ENCODE data around the gene HIRA. TPM values are rescaled to one million over a fixed set of nuclear protein-coding genes. Genes with fewer than 3 reads are reported as not detected.

Gene HIRA
- total and polyA plus RNA-seq, 9 of the 15 experiments (the other 6 are each of a cell fraction or from before 2014, with no cell fraction given), result 0.96 to 132 (median 58.4) TPM

GRCh38 chr22:19456541-19456940, 25.0 kb upstream of the HIRA start:
- Histone ChIP-seq H3K4me1 (replicated peaks in 1 of 2; ENCODE audit: control insufficient read depth in 2 of 2, insufficient read depth in 2 of 2, low read length in 2 of 2) (no peaks in the 10 kb centered on the region), H3K79me2 (ENCODE audit: control insufficient read depth, insufficient read depth, low read length) (no peaks in the 10 kb centered on the region), H3K4me3 (no peak overlapping the region), H3K4me2 (ENCODE audit: insufficient read depth, low read length) (no peak overlapping the region), H3K27ac (ENCODE audit: extremely low read depth, low read depth, low read length) (no peak overlapping the region), H2AFZ (ENCODE audit: low read depth, low read length) (no peak overlapping the region), H4K20me1 (replicated peaks; ENCODE audit: control insufficient read depth, insufficient read depth, low read length) (0 out of 2 replicates have a peak, but pooled peaks cover 3% of the 10 kb centered on the region), H3K36me3 (ENCODE audit: control insufficient read depth, insufficient read depth, low read length) (peaks cover 96% of the 10 kb centered on the region), H3K27me3 (ENCODE audit: control insufficient read depth in 2 of 2, insufficient read depth in 2 of 2, low read length in 2 of 2) (no peaks in the 10 kb centered on the region), H3K9ac (ENCODE audit: insufficient read depth in 1 of 2, low read depth in 2 of 2, low read length in 2 of 2) (no peak overlapping the region), H3K9me3 (replicated peaks; ENCODE audit: control insufficient read depth, insufficient read depth, low read depth, low read length) (no peaks in the 10 kb centered on the region), H3K9me1 (ENCODE audit: control insufficient read depth, insufficient read depth, low read length) (no peaks in the 10 kb centered on the region)
- ATAC-seq, result no peak
- 94% methylated on average over 10 of the region's 10 CpGs for WGBS (ENCODE audit: insufficient coverage, low coverage, missing lambda C conversion rate)
- CTCF ChIA-PET (ENCODE audit: low intra/inter-chr PET ratio), result no interaction called here
- no TSS peak for BruUV-seq (replicated peaks)
- intact Hi-C loops (cut with micrococcal nuclease), result no loop called here
- FAIRE-seq, result no peak
- in situ Hi-C loops (cut with MboI), result no loop called here
- no peak for DNase-seq (ENCODE audit: extremely low read depth in 1 of 4, low spot score in 3 of 4)
- POLR2A ChIA-PET, result interaction anchor here (0.6 to 7.8 kb wide), 11 partner anchors 9 to 1603 kb away, joined by 3 to 131 read pairs (median 4); partner anchors contain the start of genes C22orf39 and HIRA
- TF ChIP-seq SPI1 (IDR thresholded peaks at IDR 0.05; ENCODE audit: borderline replicate concordance, low read depth, low read length) (no peak), HNRNPUL1 (IDR thresholded peaks at IDR 0.05; ENCODE audit: low read length) (no peak), CBX3 (IDR thresholded peaks at IDR 0.05; ENCODE audit: borderline replicate concordance in 1 of 2, low read length in 2 of 2) (no peak), ZFP91 (CRISPR knock-in tag; IDR thresholded peaks at IDR 0.05) (no peak), NCOA1 (IDR thresholded peaks at IDR 0.05; ENCODE audit: low read depth) (no peak), ZFPM2 (CRISPR knock-in tag; IDR thresholded peaks at IDR 0.05) (0 out of 2 replicates have a peak, but pooled peaks have one; percentile 32), TBL1XR1 (IDR thresholded peaks at IDR 0.05; ENCODE audit: low read length in 2 of 2) (no peak), ERF (CRISPR knock-in tag; IDR thresholded peaks at IDR 0.05) (no peak), THRAP3 (IDR thresholded peaks at IDR 0.05; ENCODE audit: borderline replicate concordance) (no peak), MYBL2 (IDR thresholded peaks at IDR 0.05; ENCODE audit: low read depth) (no peak), MYBL2 (CRISPR knock-in tag; IDR thresholded peaks at IDR 0.05; ENCODE audit: borderline replicate concordance) (no peak)
- TF ChIP-seq, protein P1, sequence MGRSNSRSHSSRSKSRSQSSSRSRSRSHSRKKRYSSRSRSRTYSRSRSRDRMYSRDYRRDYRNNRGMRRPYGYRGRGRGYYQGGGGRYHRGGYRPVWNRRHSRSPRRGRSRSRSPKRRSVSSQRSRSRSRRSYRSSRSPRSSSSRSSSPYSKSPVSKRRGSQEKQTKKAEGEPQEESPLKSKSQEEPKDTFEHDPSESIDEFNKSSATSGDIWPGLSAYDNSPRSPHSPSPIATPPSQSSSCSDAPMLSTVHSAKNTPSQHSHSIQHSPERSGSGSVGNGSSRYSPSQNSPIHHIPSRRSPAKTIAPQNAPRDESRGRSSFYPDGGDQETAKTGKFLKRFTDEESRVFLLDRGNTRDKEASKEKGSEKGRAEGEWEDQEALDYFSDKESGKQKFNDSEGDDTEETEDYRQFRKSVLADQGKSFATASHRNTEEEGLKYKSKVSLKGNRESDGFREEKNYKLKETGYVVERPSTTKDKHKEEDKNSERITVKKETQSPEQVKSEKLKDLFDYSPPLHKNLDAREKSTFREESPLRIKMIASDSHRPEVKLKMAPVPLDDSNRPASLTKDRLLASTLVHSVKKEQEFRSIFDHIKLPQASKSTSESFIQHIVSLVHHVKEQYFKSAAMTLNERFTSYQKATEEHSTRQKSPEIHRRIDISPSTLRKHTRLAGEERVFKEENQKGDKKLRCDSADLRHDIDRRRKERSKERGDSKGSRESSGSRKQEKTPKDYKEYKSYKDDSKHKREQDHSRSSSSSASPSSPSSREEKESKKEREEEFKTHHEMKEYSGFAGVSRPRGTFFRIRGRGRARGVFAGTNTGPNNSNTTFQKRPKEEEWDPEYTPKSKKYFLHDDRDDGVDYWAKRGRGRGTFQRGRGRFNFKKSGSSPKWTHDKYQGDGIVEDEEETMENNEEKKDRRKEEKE (IDR thresholded peaks at IDR 0.05; ENCODE audit: borderline replicate concordance in 1 of 2, control insufficient read depth in 1 of 2, low read depth in 2 of 2, low read length in 1 of 2), result no peak
- TF ChIP-seq, protein P2, sequence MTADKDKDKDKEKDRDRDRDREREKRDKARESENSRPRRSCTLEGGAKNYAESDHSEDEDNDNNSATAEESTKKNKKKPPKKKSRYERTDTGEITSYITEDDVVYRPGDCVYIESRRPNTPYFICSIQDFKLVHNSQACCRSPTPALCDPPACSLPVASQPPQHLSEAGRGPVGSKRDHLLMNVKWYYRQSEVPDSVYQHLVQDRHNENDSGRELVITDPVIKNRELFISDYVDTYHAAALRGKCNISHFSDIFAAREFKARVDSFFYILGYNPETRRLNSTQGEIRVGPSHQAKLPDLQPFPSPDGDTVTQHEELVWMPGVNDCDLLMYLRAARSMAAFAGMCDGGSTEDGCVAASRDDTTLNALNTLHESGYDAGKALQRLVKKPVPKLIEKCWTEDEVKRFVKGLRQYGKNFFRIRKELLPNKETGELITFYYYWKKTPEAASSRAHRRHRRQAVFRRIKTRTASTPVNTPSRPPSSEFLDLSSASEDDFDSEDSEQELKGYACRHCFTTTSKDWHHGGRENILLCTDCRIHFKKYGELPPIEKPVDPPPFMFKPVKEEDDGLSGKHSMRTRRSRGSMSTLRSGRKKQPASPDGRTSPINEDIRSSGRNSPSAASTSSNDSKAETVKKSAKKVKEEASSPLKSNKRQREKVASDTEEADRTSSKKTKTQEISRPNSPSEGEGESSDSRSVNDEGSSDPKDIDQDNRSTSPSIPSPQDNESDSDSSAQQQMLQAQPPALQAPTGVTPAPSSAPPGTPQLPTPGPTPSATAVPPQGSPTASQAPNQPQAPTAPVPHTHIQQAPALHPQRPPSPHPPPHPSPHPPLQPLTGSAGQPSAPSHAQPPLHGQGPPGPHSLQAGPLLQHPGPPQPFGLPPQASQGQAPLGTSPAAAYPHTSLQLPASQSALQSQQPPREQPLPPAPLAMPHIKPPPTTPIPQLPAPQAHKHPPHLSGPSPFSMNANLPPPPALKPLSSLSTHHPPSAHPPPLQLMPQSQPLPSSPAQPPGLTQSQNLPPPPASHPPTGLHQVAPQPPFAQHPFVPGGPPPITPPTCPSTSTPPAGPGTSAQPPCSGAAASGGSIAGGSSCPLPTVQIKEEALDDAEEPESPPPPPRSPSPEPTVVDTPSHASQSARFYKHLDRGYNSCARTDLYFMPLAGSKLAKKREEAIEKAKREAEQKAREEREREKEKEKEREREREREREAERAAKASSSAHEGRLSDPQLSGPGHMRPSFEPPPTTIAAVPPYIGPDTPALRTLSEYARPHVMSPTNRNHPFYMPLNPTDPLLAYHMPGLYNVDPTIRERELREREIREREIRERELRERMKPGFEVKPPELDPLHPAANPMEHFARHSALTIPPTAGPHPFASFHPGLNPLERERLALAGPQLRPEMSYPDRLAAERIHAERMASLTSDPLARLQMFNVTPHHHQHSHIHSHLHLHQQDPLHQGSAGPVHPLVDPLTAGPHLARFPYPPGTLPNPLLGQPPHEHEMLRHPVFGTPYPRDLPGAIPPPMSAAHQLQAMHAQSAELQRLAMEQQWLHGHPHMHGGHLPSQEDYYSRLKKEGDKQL (CRISPR knock-in tag; IDR thresholded peaks at IDR 0.05; ENCODE audit: borderline replicate concordance), result no peak
